OCI-LY7 (cell line): Measurements from ENCODE around the gene PRL. TPM values are rescaled to one million over a fixed set of nuclear protein-coding genes. Genes with fewer than 3 reads are reported as not detected.

Source experiments
- BruUV-seq: library from RNA; stranded (reverse); fragments of 400-500 nt; replicated peaks from 2 replicates; lab custom pipeline; 2021; lab: Mats Ljungman, UMichigan
- CTCF ChIA-PET: fragments of 300-600 bp; sonication (Branson Sonifier 250); formaldehyde crosslinking; loops from one replicate; lab custom pipeline; 2022; ENCODE audit warnings: antibody characterized with exemption; ENCODE audit not compliant: unreplicated experiment; lab: Charles Lee
- POLR2A ChIA-PET: fragments of 300-600 bp; sonication (Branson Sonifier 250); formaldehyde crosslinking; loops from one replicate; lab custom pipeline; 2022; ENCODE audit warnings: antibody characterized with exemption; lab: Charles Lee
- DNase-seq: peaks from one replicate; pipeline ENCODE4 v3.0.0-alpha.2; 2015; ENCODE audit warnings: low spot score
- H2AFZ ChIP-seq: fragments of 200-600 bp; sonication (generic), shearing (Covaris generic); 2 replicates; pipeline ENCODE4 v1.6.1; 2014; ENCODE audit warnings: mild to moderate bottlenecking, antibody characterized with exemption, low read length, moderate library complexity
- H3K27ac ChIP-seq: fragments of 200-600 bp; sonication (generic); 2 replicates; pipeline ENCODE4 v1.5.1; 2014; ENCODE audit warnings: mixed run types, low read depth, mild to moderate bottlenecking, moderate library complexity, low read length, inconsistent platforms; ENCODE audit not compliant: poor library complexity, severe bottlenecking
- H3K36me3 ChIP-seq: fragments of 200-600 bp; sonication (generic); 2 replicates; pipeline ENCODE4 v1.6.1; 2014; ENCODE audit warnings: mild to moderate bottlenecking, antibody characterized with exemption, low read length, moderate library complexity, mixed read lengths; ENCODE audit not compliant: insufficient read depth
- H3K4me1 ChIP-seq: fragments of 200-600 bp; sonication (generic); 2 replicates; pipeline ENCODE4 v1.5.1; 2014; ENCODE audit warnings: mild to moderate bottlenecking, low read length; ENCODE audit not compliant: insufficient read depth, poor library complexity, severe bottlenecking
- H3K4me2 ChIP-seq: fragments of 200-600 bp; sonication (generic); 2 replicates; pipeline ENCODE4 v1.6.1; 2014; ENCODE audit warnings: mild to moderate bottlenecking, low read length
- H3K4me3 ChIP-seq: fragments of 200-600 bp; sonication (generic); 2 replicates; pipeline ENCODE4 v1.5.1; 2014; ENCODE audit warnings: mild to moderate bottlenecking, low read depth, low read length; ENCODE audit not compliant: poor library complexity, severe bottlenecking
- H3K79me2 ChIP-seq: fragments of 200-600 bp; sonication (generic); 2 replicates; pipeline ENCODE4 v1.6.1; 2016; ENCODE audit warnings: low read depth, mild to moderate bottlenecking, low read length, moderate library complexity, mixed read lengths; ENCODE audit not compliant: insufficient read depth
- H3K9me2 ChIP-seq: fragments of 200-600 bp; sonication (generic); 2 replicates; pipeline ENCODE4 v1.6.1; 2016; ENCODE audit warnings: mild to moderate bottlenecking, low read length, mixed read lengths; ENCODE audit not compliant: insufficient read depth
- H3K9me3 ChIP-seq: fragments of 200-600 bp; sonication (generic); 2 replicates; pipeline ENCODE4 v1.6.1; 2014; ENCODE audit warnings: mild to moderate bottlenecking, mixed run types, low read length, mixed read lengths
- H4K20me1 ChIP-seq: fragments of 200-600 bp; sonication (generic); 2 replicates; pipeline ENCODE4 v1.6.1; 2014; ENCODE audit warnings: mild to moderate bottlenecking, antibody characterized with exemption, low read length, moderate library complexity, mixed read lengths; ENCODE audit not compliant: insufficient read depth
- CTCF ChIP-seq: fragments of 200-600 bp; sonication (generic); conservative IDR thresholded peaks from 2 replicates; pipeline ENCODE4 v1.5.1; 2014; ENCODE audit warnings: mild to moderate bottlenecking, antibody characterized with exemption, low read length, moderate library complexity, mixed read lengths
- EZH2phosphoT487 ChIP-seq: fragments of 200-600 bp; sonication (generic); IDR thresholded peaks from 2 replicates; pipeline ENCODE4 v1.6.1; 2018; ENCODE audit warnings: low read depth, borderline replicate concordance, mild to moderate bottlenecking, mixed run types, antibody characterized with exemption, low read length, moderate library complexity, mixed read lengths
- intact Hi-C: fragments of 100-400 bp; cut with micrococcal nuclease; formaldehyde crosslinking; loops from one replicate; pipeline ENCODE4 v1.10.0; 2022; ENCODE audit not compliant: unreplicated experiment
- total RNA-seq, 2 experiments: library from RNA; depleted of rRNA in 1 of 2; stranded (reverse); fragments of >200 nt in 1 of 2; shearing (Covaris generic) in 1 of 2; gene quantifications; 2 replicates each; pipeline ENCODE4 v1.2.3, GENCODE V29; 2014 to 2022

The PRL gene
- total RNA-seq, 2 experiments from 2014 or later, result not detected

- BruUV-seq, result no TSS peak
- Histone ChIP-seq H3K4me3 (no peak overlapping the region), H4K20me1 (no peaks in the 10 kb centered on the region), H2AFZ (no peak overlapping the region), H3K4me2 (no peak overlapping the region), H3K4me1 (no peaks in the 10 kb centered on the region), H3K9me2 (no peaks in the 10 kb centered on the region), H3K27ac (no peak overlapping the region), H3K79me2 (no peaks in the 10 kb centered on the region), H3K36me3 (no peaks in the 10 kb centered on the region), H3K9me3 (no peaks in the 10 kb centered on the region)
- TF ChIP-seq EZH2phosphoT487 (no peak), CTCF (no peak)
- no peak for DNase-seq
- ChIA-PET CTCF (no interaction called here), POLR2A (no interaction called here)
- intact Hi-C loops, result no loop called here
Measured at GRCh38 chr6:22302838-22303237, 6.0 kb upstream of the PRL start.

- Histone ChIP-seq H3K9me2 (no peaks in the 10 kb centered on the region), H3K27ac (no peak overlapping the region), H3K9me3 (no peaks in the 10 kb centered on the region), H3K4me1 (no peaks in the 10 kb centered on the region), H2AFZ (no peak overlapping the region), H3K79me2 (no peaks in the 10 kb centered on the region), H3K4me2 (no peak overlapping the region), H4K20me1 (no peaks in the 10 kb centered on the region), H3K4me3 (no peak overlapping the region), H3K36me3 (no peaks in the 10 kb centered on the region)
- no TSS peak for BruUV-seq
- intact Hi-C loops, result no loop called here
- TF ChIP-seq CTCF, result no peak
- TF ChIP-seq EZH2phosphoT487, result no peak
- ChIA-PET CTCF (no interaction called here), POLR2A (interaction anchor here (0.6 kb wide), 1 partner anchor 732 kb away, joined by 3 read pairs; no protein-coding TSS in a partner anchor)
- no peak for DNase-seq
Measured at GRCh38 chr6:22300273-22300998, 3.6 kb upstream of the PRL start.

GRCh38 chr6:22298475-22298890, 1.6 kb upstream of the PRL start:
- Histone ChIP-seq H3K9me3 (no peaks in the 10 kb centered on the region), H3K9me2 (no peaks in the 10 kb centered on the region), H3K4me2 (no peak overlapping the region), H3K27ac (no peak overlapping the region), H3K79me2 (no peaks in the 10 kb centered on the region), H3K4me1 (no peaks in the 10 kb centered on the region), H3K4me3 (no peak overlapping the region), H4K20me1 (no peaks in the 10 kb centered on the region), H2AFZ (no peak overlapping the region), H3K36me3 (no peaks in the 10 kb centered on the region)
- intact Hi-C loops, result no loop called here
- ChIA-PET CTCF (no interaction called here), POLR2A (no interaction called here)
- BruUV-seq, result no TSS peak
- DNase-seq, result no peak
- TF ChIP-seq EZH2phosphoT487 (no peak), CTCF (no peak)
